Measurements from ENCODE around the gene RNF182.
"Not testable (repeated sequence)": the region's sequence is repeated elsewhere in the genome, so short reads cannot be mapped to it uniquely, and the experiment has no call there.

The RNF182 gene

GRCh38 chr6:13924949-13925881 is at the start of gene RNF182:
TSS of gene RNF182 (plus strand) at chr6:13924952. CDS start at chr6:13977120, 52,168 bp downstream.
- no peak for DNase-seq (ENCODE audit: low read depth in 4 of 4, low spot score in 1 of 4)

- no peak for DNase-seq (ENCODE audit: low read depth in 4 of 4, low spot score in 1 of 4)
Measured at GRCh38 chr6:13877051-13877450, 47.7 kb upstream of the RNF182 start.

GRCh38 chr6:13880061-13880663 is 44.6 kb upstream of the RNF182 start:
- not testable (repeated sequence) for DNase-seq (ENCODE audit: low read depth in 4 of 4, low spot score in 1 of 4)

- DNase-seq (ENCODE audit: low read depth in 4 of 4, low spot score in 1 of 4) = no peak
Measured at GRCh38 chr6:13881621-13882165, 43.1 kb upstream of the RNF182 start.

- DNase-seq (ENCODE audit: low read depth in 4 of 4, low spot score in 1 of 4) = no peak
Measured at GRCh38 chr6:13883966-13884365, 40.8 kb upstream of the RNF182 start.

- no peak for DNase-seq (ENCODE audit: low read depth in 4 of 4, low spot score in 1 of 4)
Measured at GRCh38 chr6:13884397-13884796, 40.4 kb upstream of the RNF182 start.

- DNase-seq (ENCODE audit: low read depth in 4 of 4, low spot score in 1 of 4) = no peak
Measured at GRCh38 chr6:13885601-13886000, 39.2 kb upstream of the RNF182 start.

GRCh38 chr6:13886949-13887348 is 37.8 kb upstream of the RNF182 start:
- DNase-seq (ENCODE audit: low read depth in 4 of 4, low spot score in 1 of 4) = no peak

- no peak for DNase-seq (ENCODE audit: low read depth in 4 of 4, low spot score in 1 of 4)
Measured at GRCh38 chr6:13892017-13892645, 32.6 kb upstream of the RNF182 start.

- no peak for DNase-seq (ENCODE audit: low read depth in 4 of 4, low spot score in 1 of 4)
Measured at GRCh38 chr6:13902922-13903321, 21.8 kb upstream of the RNF182 start.

- no peak for DNase-seq (ENCODE audit: low read depth in 4 of 4, low spot score in 1 of 4)
Measured at GRCh38 chr6:13903364-13903763, 21.4 kb upstream of the RNF182 start.

- no peak for DNase-seq (ENCODE audit: low read depth in 4 of 4, low spot score in 1 of 4)
Measured at GRCh38 chr6:13907001-13907350, 17.8 kb upstream of the RNF182 start.

- DNase-seq (ENCODE audit: low read depth in 4 of 4, low spot score in 1 of 4) = no peak
Measured at GRCh38 chr6:13907614-13908215, 17.0 kb upstream of the RNF182 start.

GRCh38 chr6:13908955-13909381 is 15.8 kb upstream of the RNF182 start:
- DNase-seq (ENCODE audit: low read depth in 4 of 4, low spot score in 1 of 4) = peak in 1 of 4 experiments; percentile 13

GRCh38 chr6:13910443-13910842 is 14.3 kb upstream of the RNF182 start:
- no peak for DNase-seq (ENCODE audit: low read depth in 4 of 4, low spot score in 1 of 4)

GRCh38 chr6:13911337-13911736 is 13.4 kb upstream of the RNF182 start:
- no peak for DNase-seq (ENCODE audit: low read depth in 4 of 4, low spot score in 1 of 4)

- DNase-seq (ENCODE audit: low read depth in 4 of 4, low spot score in 1 of 4) = no peak
Measured at GRCh38 chr6:13913226-13914001, 11.3 kb upstream of the RNF182 start.

- no peak for DNase-seq (ENCODE audit: low read depth in 4 of 4, low spot score in 1 of 4)
Measured at GRCh38 chr6:13914351-13914750, 10.4 kb upstream of the RNF182 start.

- no peak for DNase-seq (ENCODE audit: low read depth in 4 of 4, low spot score in 1 of 4)
Measured at GRCh38 chr6:13915561-13916229, 9.1 kb upstream of the RNF182 start.
